GM23338 (cell line): Measurements from ENCODE around the gene CSTF1. TPM values are rescaled to one million over a fixed set of nuclear protein-coding genes. Genes with fewer than 3 reads are reported as not detected.

Experiments used
- ATAC-seq: fragments of 200-7000 bp; cut with Tn5 transposase; 3 replicates; pipeline ENCODE4 v1.9.1; 2020
- DNase-seq: peaks from one replicate; pipeline ENCODE4 v3.0.0-alpha.2; 2015; ENCODE audit warnings: low spot score
- H2AFZ ChIP-seq: fragments of 200-600 bp; sonication (generic); 2 replicates; pipeline ENCODE4 v1.8.0; 2016; ENCODE audit warnings: antibody characterized with exemption, mild to moderate bottlenecking, moderate library complexity
- H3F3A ChIP-seq: fragments of 200-600 bp; sonication (generic); replicated peaks from 2 replicates; pipeline ENCODE4 v1.8.0; 2017; ENCODE audit warnings: antibody characterized with exemption, mixed run types, low read depth
- H3K27ac ChIP-seq: fragments of 200-600 bp; sonication (generic); 2 replicates; pipeline ENCODE4 v1.6.1; 2016; ENCODE audit warnings: low read depth
- H3K27me3 ChIP-seq: fragments of 200-600 bp; sonication (generic); 2 replicates; pipeline ENCODE4 v1.8.0; 2016; ENCODE audit warnings: mild to moderate bottlenecking, mixed run types, moderate library complexity; ENCODE audit not compliant: insufficient read depth
- H3K36me3 ChIP-seq: fragments of 200-600 bp; sonication (generic); 2 replicates; pipeline ENCODE4 v1.8.0; 2016; ENCODE audit warnings: mild to moderate bottlenecking; ENCODE audit not compliant: insufficient read depth
- H3K4me1 ChIP-seq: fragments of 200-600 bp; sonication (generic); 2 replicates; pipeline ENCODE4 v1.8.0; 2016; ENCODE audit warnings: mild to moderate bottlenecking, moderate library complexity; ENCODE audit not compliant: insufficient read depth
- H3K4me2 ChIP-seq: fragments of 200-600 bp; sonication (generic); 2 replicates; pipeline ENCODE4 v1.7.1; 2017; ENCODE audit warnings: mixed run types
- H3K4me3 ChIP-seq: fragments of 200-600 bp; sonication (generic); 2 replicates; pipeline ENCODE4 v1.6.1; 2016; ENCODE audit warnings: mixed run types
- H3K79me2 ChIP-seq: fragments of 200-600 bp; sonication (generic); replicated peaks from 2 replicates; pipeline ENCODE4 v1.8.0; 2017; ENCODE audit warnings: mild to moderate bottlenecking; ENCODE audit not compliant: insufficient read depth
- H3K9me2 ChIP-seq: fragments of 200-600 bp; sonication (generic); 2 replicates; pipeline ENCODE4 v1.8.0; 2017; ENCODE audit not compliant: insufficient read depth
- H4K20me1 ChIP-seq: fragments of 200-600 bp; sonication (generic); replicated peaks from 2 replicates; pipeline ENCODE4 v1.8.0; 2017; ENCODE audit warnings: mild to moderate bottlenecking; ENCODE audit not compliant: insufficient read depth
- H3K27ac Mint-ChIP-seq: 2 replicates; pipeline ENCODE4 v1.8.0; 2020; ENCODE audit warnings: inconsistent platforms, mild to moderate bottlenecking, moderate library complexity, mixed read lengths
- H3K27me3 Mint-ChIP-seq: 3 replicates; pipeline ENCODE4 v1.8.0; 2022; ENCODE audit warnings: low read depth, mild to moderate bottlenecking, moderate library complexity, mixed read lengths, inconsistent platforms; ENCODE audit not compliant: insufficient read depth, poor library complexity
- H3K36me3 Mint-ChIP-seq: 3 replicates; pipeline ENCODE4 v1.8.0; 2021; ENCODE audit warnings: low read depth, mild to moderate bottlenecking, inconsistent platforms, moderate library complexity, mixed read lengths
- H3K4me1 Mint-ChIP-seq: 3 replicates; pipeline ENCODE4 v1.8.0; 2020; ENCODE audit warnings: mild to moderate bottlenecking, inconsistent platforms, mixed read lengths
- H3K4me3 Mint-ChIP-seq: 3 replicates; pipeline ENCODE4 v1.8.0; 2021; ENCODE audit warnings: moderate library complexity, mild to moderate bottlenecking, inconsistent platforms, mixed read lengths
- H3K9me3 Mint-ChIP-seq: 3 replicates; pipeline ENCODE4 v1.8.0; 2020; ENCODE audit warnings: moderate library complexity, mild to moderate bottlenecking, inconsistent platforms, mixed read lengths
- CREB1 ChIP-seq: fragments of 250-450 bp; sonication (Bioruptor Pico); IDR thresholded peaks from 2 replicates; pipeline ENCODE4 v1.5.0; 2020; ENCODE audit warnings: low read depth, mild to moderate bottlenecking, moderate library complexity
- EZH2 ChIP-seq: fragments of 200-600 bp; sonication (generic); IDR thresholded peaks from one replicate; pipeline ENCODE4 v1.8.0; 2017; ENCODE audit warnings: antibody characterized with exemption, mild to moderate bottlenecking, low read depth; ENCODE audit not compliant: unreplicated experiment
- EZH2phosphoT487 ChIP-seq: fragments of 200-600 bp; sonication (generic); IDR thresholded peaks from one replicate; pipeline ENCODE4 v1.8.1; 2018; ENCODE audit warnings: antibody characterized with exemption; ENCODE audit not compliant: unreplicated experiment
- JUNB ChIP-seq: IDR thresholded peaks from one replicate; pipeline ENCODE4 v1.6.1; 2016; ENCODE audit warnings: antibody characterized with exemption; ENCODE audit not compliant: unreplicated experiment
- NANOG ChIP-seq: IDR thresholded peaks from 2 replicates; pipeline ENCODE4 v1.6.1; 2016; ENCODE audit warnings: antibody characterized with exemption, borderline replicate concordance
- POLR2AphosphoS5 ChIP-seq: IDR thresholded peaks from 2 replicates; pipeline ENCODE4 v1.6.1; 2016; ENCODE audit warnings: antibody characterized with exemption, low read depth
- REST ChIP-seq: IDR thresholded peaks from one replicate; pipeline ENCODE4 v1.6.1; 2018; ENCODE audit warnings: antibody characterized with exemption; ENCODE audit not compliant: unreplicated experiment
- STAT1 ChIP-seq: IDR thresholded peaks from one replicate; pipeline ENCODE4 v1.6.1; 2016; ENCODE audit warnings: antibody characterized with exemption; ENCODE audit not compliant: unreplicated experiment
- ZNF114 ChIP-seq: fragments of 250-450 bp; sonication (Bioruptor Pico); IDR thresholded peaks from 2 replicates; pipeline ENCODE4 v1.5.0; 2020; ENCODE audit warnings: mild to moderate bottlenecking, moderate library complexity
- ZNF331 ChIP-seq: fragments of 250-450 bp; sonication (Bioruptor Pico); IDR thresholded peaks from 2 replicates; pipeline ENCODE4 v1.5.0; 2020; ENCODE audit warnings: low read depth, mild to moderate bottlenecking, moderate library complexity
- polyA plus RNA-seq: library from polyadenylated mRNA; unstranded; fragments of >200 nt; fragmentation: Nextera tagmentation; extraction: Ambion mirVana; gene quantifications from 2 replicates; pipeline ENCODE4 v1.2.1, GENCODE V29; 2016
- total RNA-seq: library from RNA; depleted of rRNA; stranded (reverse); fragments of >200 nt; shearing (Covaris generic); gene quantifications from 2 replicates; pipeline ENCODE4 v1.2.3, GENCODE V29; 2014
- TF ChIP-seq, protein P1 (sequence below): fragments of 250-450 bp; sonication (Bioruptor Pico); IDR thresholded peaks from 2 replicates; pipeline ENCODE4 v1.5.0; 2020; ENCODE audit warnings: mild to moderate bottlenecking, moderate library complexity
- TF ChIP-seq, protein P2 (sequence below), 2 experiments: fragments of 200-600 bp in 1 of 2; sonication (generic) in 1 of 2; conservative IDR thresholded peaks; 2 replicates each; pipeline versions ENCODE4 v1.5.1 to v1.6.1; 2016 to 2017; ENCODE audit warnings: antibody characterized with exemption in 2 of 2, low read depth in 2 of 2, mild to moderate bottlenecking in 2 of 2, moderate library complexity in 1 of 2
- TF ChIP-seq, protein P3 (sequence below): IDR thresholded peaks from 2 replicates; pipeline ENCODE4 v1.6.1; 2016; ENCODE audit warnings: antibody characterized with exemption

The CSTF1 gene
- total and polyA plus RNA-seq, 2 experiments from 2014 or later, result 21.5 to 62.3 TPM

DNA sequence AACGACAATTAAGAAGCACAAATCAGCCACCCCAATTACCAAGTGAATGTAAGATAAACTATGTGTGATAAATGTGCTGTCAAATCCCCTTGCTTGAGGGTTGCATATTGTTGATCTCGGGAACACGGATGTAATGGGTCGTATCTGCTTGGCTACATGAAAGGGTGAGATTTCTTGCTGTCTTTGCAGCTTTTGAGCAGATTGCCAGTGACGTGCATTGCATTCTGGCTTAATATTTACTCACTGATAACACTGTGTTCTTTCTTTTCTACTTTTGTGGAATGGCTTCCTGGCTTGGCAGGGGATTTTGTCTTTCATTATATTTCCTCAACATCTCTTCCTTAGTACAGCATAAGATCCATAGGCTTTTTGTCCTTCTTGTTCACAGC is 44.1 kb upstream of the CSTF1 start:
- H3K4me2 ChIP-seq, result peak overlapping the region; percentile 50
- no peak overlapping the region for H2AFZ ChIP-seq

More for the DNA sequence above, 44.1 kb upstream of the CSTF1 start:
- Histone ChIP-seq H3K4me1 (peaks cover 16% of the 10 kb centered on the region), H3K36me3 (no peaks in the 10 kb centered on the region), H3K79me2 (no peaks in the 10 kb centered on the region), H3F3A (no peaks in the 10 kb centered on the region), H3K9me2 (no peaks in the 10 kb centered on the region), H3K4me3 (0 out of 2 replicates have a peak overlapping the region, but pooled peaks have one; percentile 9), H3K27me3 (peaks cover 65% of the 10 kb centered on the region), H3K27ac (no peak overlapping the region), H4K20me1 (no peaks in the 10 kb centered on the region)
- no peak for TF ChIP-seq EZH2
- TF ChIP-seq CREB1, result no peak
- TF ChIP-seq ZNF114 (CRISPR knock-in tag), result no peak
- TF ChIP-seq, protein P1, sequence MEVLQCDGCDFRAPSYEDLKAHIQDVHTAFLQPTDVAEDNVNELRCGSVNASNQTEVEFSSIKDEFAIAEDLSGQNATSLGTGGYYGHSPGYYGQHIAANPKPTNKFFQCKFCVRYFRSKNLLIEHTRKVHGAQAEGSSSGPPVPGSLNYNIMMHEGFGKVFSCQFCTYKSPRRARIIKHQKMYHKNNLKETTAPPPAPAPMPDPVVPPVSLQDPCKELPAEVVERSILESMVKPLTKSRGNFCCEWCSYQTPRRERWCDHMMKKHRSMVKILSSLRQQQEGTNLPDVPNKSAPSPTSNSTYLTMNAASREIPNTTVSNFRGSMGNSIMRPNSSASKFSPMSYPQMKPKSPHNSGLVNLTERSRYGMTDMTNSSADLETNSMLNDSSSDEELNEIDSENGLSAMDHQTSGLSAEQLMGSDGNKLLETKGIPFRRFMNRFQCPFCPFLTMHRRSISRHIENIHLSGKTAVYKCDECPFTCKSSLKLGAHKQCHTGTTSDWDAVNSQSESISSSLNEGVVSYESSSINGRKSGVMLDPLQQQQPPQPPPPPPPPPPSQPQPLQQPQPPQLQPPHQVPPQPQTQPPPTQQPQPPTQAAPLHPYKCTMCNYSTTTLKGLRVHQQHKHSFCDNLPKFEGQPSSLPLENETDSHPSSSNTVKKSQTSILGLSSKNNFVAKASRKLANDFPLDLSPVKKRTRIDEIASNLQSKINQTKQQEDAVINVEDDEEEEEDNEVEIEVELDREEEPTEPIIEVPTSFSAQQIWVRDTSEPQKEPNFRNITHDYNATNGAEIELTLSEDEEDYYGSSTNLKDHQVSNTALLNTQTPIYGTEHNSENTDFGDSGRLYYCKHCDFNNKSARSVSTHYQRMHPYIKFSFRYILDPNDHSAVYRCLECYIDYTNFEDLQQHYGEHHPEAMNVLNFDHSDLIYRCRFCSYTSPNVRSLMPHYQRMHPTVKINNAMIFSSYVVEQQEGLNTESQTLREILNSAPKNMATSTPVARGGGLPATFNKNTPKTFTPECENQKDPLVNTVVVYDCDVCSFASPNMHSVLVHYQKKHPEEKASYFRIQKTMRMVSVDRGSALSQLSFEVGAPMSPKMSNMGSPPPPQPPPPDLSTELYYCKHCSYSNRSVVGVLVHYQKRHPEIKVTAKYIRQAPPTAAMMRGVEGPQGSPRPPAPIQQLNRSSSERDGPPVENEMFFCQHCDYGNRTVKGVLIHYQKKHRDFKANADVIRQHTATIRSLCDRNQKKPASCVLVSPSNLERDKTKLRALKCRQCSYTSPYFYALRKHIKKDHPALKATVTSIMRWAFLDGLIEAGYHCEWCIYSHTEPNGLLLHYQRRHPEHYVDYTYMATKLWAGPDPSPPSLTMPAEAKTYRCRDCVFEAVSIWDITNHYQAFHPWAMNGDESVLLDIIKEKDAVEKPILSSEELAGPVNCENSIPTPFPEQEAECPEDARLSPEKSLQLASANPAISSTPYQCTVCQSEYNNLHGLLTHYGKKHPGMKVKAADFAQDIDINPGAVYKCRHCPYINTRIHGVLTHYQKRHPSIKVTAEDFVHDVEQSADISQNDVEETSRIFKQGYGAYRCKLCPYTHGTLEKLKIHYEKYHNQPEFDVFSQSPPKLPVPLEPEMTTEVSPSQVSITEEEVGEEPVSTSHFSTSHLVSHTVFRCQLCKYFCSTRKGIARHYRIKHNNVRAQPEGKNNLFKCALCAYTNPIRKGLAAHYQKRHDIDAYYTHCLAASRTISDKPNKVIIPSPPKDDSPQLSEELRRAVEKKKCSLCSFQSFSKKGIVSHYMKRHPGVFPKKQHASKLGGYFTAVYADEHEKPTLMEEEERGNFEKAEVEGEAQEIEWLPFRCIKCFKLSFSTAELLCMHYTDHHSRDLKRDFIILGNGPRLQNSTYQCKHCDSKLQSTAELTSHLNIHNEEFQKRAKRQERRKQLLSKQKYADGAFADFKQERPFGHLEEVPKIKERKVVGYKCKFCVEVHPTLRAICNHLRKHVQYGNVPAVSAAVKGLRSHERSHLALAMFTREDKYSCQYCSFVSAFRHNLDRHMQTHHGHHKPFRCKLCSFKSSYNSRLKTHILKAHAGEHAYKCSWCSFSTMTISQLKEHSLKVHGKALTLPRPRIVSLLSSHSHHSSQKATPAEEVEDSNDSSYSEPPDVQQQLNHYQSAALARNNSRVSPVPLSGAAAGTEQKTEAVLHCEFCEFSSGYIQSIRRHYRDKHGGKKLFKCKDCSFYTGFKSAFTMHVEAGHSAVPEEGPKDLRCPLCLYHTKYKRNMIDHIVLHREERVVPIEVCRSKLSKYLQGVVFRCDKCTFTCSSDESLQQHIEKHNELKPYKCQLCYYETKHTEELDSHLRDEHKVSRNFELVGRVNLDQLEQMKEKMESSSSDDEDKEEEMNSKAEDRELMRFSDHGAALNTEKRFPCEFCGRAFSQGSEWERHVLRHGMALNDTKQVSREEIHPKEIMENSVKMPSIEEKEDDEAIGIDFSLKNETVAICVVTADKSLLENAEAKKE (CRISPR knock-in tag), result no peak
- no peak for TF ChIP-seq STAT1
- TF ChIP-seq REST, result no peak
- TF ChIP-seq EZH2phosphoT487, result no peak
- TF ChIP-seq, protein P2, sequence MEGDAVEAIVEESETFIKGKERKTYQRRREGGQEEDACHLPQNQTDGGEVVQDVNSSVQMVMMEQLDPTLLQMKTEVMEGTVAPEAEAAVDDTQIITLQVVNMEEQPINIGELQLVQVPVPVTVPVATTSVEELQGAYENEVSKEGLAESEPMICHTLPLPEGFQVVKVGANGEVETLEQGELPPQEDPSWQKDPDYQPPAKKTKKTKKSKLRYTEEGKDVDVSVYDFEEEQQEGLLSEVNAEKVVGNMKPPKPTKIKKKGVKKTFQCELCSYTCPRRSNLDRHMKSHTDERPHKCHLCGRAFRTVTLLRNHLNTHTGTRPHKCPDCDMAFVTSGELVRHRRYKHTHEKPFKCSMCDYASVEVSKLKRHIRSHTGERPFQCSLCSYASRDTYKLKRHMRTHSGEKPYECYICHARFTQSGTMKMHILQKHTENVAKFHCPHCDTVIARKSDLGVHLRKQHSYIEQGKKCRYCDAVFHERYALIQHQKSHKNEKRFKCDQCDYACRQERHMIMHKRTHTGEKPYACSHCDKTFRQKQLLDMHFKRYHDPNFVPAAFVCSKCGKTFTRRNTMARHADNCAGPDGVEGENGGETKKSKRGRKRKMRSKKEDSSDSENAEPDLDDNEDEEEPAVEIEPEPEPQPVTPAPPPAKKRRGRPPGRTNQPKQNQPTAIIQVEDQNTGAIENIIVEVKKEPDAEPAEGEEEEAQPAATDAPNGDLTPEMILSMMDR (conservative IDR thresholded peaks at IDR 0.05; ENCODE audit: low read depth in 2 of 2), result no peak
- TF ChIP-seq JUNB, result no peak
- no peak for TF ChIP-seq ZNF331 (CRISPR knock-in tag)
- TF ChIP-seq POLR2AphosphoS5, result no peak
- TF ChIP-seq NANOG, result no peak
- TF ChIP-seq, protein P3, sequence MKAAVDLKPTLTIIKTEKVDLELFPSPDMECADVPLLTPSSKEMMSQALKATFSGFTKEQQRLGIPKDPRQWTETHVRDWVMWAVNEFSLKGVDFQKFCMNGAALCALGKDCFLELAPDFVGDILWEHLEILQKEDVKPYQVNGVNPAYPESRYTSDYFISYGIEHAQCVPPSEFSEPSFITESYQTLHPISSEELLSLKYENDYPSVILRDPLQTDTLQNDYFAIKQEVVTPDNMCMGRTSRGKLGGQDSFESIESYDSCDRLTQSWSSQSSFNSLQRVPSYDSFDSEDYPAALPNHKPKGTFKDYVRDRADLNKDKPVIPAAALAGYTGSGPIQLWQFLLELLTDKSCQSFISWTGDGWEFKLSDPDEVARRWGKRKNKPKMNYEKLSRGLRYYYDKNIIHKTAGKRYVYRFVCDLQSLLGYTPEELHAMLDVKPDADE, result no peak
- no peaks in the 10 kb centered on the region for H3K36me3 Mint-ChIP-seq
- H3K27ac Mint-ChIP-seq, result no peak overlapping the region
- no peak for ATAC-seq
- peaks cover 16% of the 10 kb centered on the region for H3K4me1 Mint-ChIP-seq
- H3K4me3 Mint-ChIP-seq, result peak overlapping the region; percentile 10
- peaks cover 33% of the 10 kb centered on the region for H3K27me3 Mint-ChIP-seq
- DNase-seq, result no peak
- peaks cover 3% of the 10 kb centered on the region; the same call in 1 of the 3 replicates for H3K9me3 Mint-ChIP-seq
